Osteocyte (in vitro differentiated cells): Measurements from ENCODE around the gene SEMA5B. TPM values are rescaled to one million over a fixed set of nuclear protein-coding genes. Genes with fewer than 3 reads are reported as not detected.

Experiments used
- DNase-seq: peaks from one replicate; pipeline ENCODE4 v3.0.0; 2021; ENCODE audit warnings: mixed read lengths; ENCODE audit not compliant: unreplicated experiment; ENCODE audit errors: extremely low spot score
- H3K27ac Mint-ChIP-seq: one replicate; pipeline ENCODE4 v1.8.0; 2021; ENCODE audit warnings: mild to moderate bottlenecking, mixed read lengths; ENCODE audit not compliant: unreplicated experiment
- H3K27me3 Mint-ChIP-seq: one replicate; pipeline ENCODE4 v1.8.0; 2021; ENCODE audit warnings: mixed read lengths; ENCODE audit not compliant: unreplicated experiment
- H3K36me3 Mint-ChIP-seq: one replicate; pipeline ENCODE4 v1.8.0; 2021; ENCODE audit warnings: mixed read lengths; ENCODE audit not compliant: unreplicated experiment
- H3K4me1 Mint-ChIP-seq: one replicate; pipeline ENCODE4 v1.8.0; 2021; ENCODE audit warnings: mixed read lengths; ENCODE audit not compliant: unreplicated experiment
- H3K4me3 Mint-ChIP-seq: one replicate; pipeline ENCODE4 v1.8.0; 2021; ENCODE audit warnings: mild to moderate bottlenecking, moderate library complexity, mixed read lengths; ENCODE audit not compliant: unreplicated experiment
- H3K9me3 Mint-ChIP-seq: one replicate; pipeline ENCODE4 v1.8.0; 2021; ENCODE audit warnings: mixed read lengths; ENCODE audit not compliant: unreplicated experiment
- CTCF ChIP-seq: fragments of 200-600 bp; sonication (generic); IDR thresholded peaks from 2 replicates; pipeline ENCODE4 v1.5.0; 2021; ENCODE audit warnings: antibody characterized with exemption, mild to moderate bottlenecking, moderate library complexity
- total RNA-seq: library from RNA; stranded (reverse); gene quantifications from 2 replicates; pipeline ENCODE4 v1.2.1, GENCODE V29; 2021

SEMA5B gene
- total RNA-seq, 1 donor from 2014 or later, result 1.3 TPM

GRCh38 chr3:123067689-123068600 is 40.4 kb upstream of the SEMA5B start:
- no peaks in the 10 kb centered on the region for H3K27me3 Mint-ChIP-seq
- H3K36me3 Mint-ChIP-seq, result no peaks in the 10 kb centered on the region
- H3K4me1 Mint-ChIP-seq, result peaks cover 25% of the 10 kb centered on the region
- H3K4me3 Mint-ChIP-seq, result peak overlapping the region; percentile 90
- DNase-seq, result no peak
- no peaks in the 10 kb centered on the region for H3K9me3 Mint-ChIP-seq
- H3K27ac Mint-ChIP-seq, result peak overlapping the region; percentile 85
- no peak for TF ChIP-seq CTCF

- H3K4me3 Mint-ChIP-seq, result peak within 1 kb of the TSS; percentile 90
- TF ChIP-seq CTCF, result no peak
- H3K9me3 Mint-ChIP-seq, result no peaks in the 10 kb centered on the region
- peaks cover 25% of the 10 kb centered on the region for H3K4me1 Mint-ChIP-seq
- no peaks in the 10 kb centered on the region for H3K36me3 Mint-ChIP-seq
- peak; percentile 95 for DNase-seq
- H3K27ac Mint-ChIP-seq, result peak within 1 kb of the TSS; percentile 85
- peaks cover 2% of the 10 kb centered on the region for H3K27me3 Mint-ChIP-seq
These were observed 39.5 kb upstream of the SEMA5B start, which contains the start of gene PDIA5 for GRCh38 chr3:123066896-123067688. TSS of gene PDIA5 (plus strand) at chr3:123067025. CDS start at chr3:123067165, 140 bp downstream.

- H3K27ac Mint-ChIP-seq, result peak overlapping the region; percentile 82
- TF ChIP-seq CTCF, result no peak
- no peaks in the 10 kb centered on the region for H3K36me3 Mint-ChIP-seq
These were observed 39.0 kb upstream of the SEMA5B start for GRCh38 chr3:123066599-123066895.

GRCh38 chr3:123064914-123065313 is 37.4 kb upstream of the SEMA5B start:
- no peak overlapping the region for H3K4me3 Mint-ChIP-seq
- no peaks in the 10 kb centered on the region for H3K36me3 Mint-ChIP-seq
- H3K4me1 Mint-ChIP-seq, result peaks cover 22% of the 10 kb centered on the region
- TF ChIP-seq CTCF, result no peak
- no peak for DNase-seq
- H3K9me3 Mint-ChIP-seq, result no peaks in the 10 kb centered on the region
- H3K27me3 Mint-ChIP-seq, result peaks cover 9% of the 10 kb centered on the region
- no peak overlapping the region for H3K27ac Mint-ChIP-seq

More at GRCh38 chr3:123066599-123066895, 39.0 kb upstream of the SEMA5B start:
- H3K9me3 Mint-ChIP-seq, result no peaks in the 10 kb centered on the region
- peak overlapping the region; percentile 90 for H3K4me3 Mint-ChIP-seq
- peaks cover 7% of the 10 kb centered on the region for H3K27me3 Mint-ChIP-seq
- DNase-seq, result no peak
- H3K4me1 Mint-ChIP-seq, result peaks cover 25% of the 10 kb centered on the region

GRCh38 chr3:123064506-123064905 is 36.9 kb upstream of the SEMA5B start:
- TF ChIP-seq CTCF, result no peak
- Mint-ChIP-seq H3K4me1 (peaks cover 22% of the 10 kb centered on the region), H3K4me3 (no peak overlapping the region), H3K36me3 (no peaks in the 10 kb centered on the region), H3K27ac (no peak overlapping the region), H3K27me3 (peaks cover 10% of the 10 kb centered on the region), H3K9me3 (no peaks in the 10 kb centered on the region)
- no peak for DNase-seq
